GM10266 (cell line): ENCODE results near the gene DVL1.

Source experiments
- DNase-seq: peaks from one replicate; pipeline ENCODE4 v3.0.0; 2012; ENCODE audit errors: extremely low spot score
- CTCF ChIP-seq: IDR thresholded peaks from 2 replicates; pipeline ENCODE4 v1.5.1; 2012; ENCODE audit warnings: mild to moderate bottlenecking, low read depth; ENCODE audit not compliant: control insufficient read depth, insufficient read depth; ENCODE audit errors: missing control alignments

DVL1 gene

GRCh38 chr1:1337793-1338147 lies 11.4 kb downstream of the DVL1 start:
- TF ChIP-seq CTCF = no peak
- DNase-seq = peak; percentile 87

GRCh38 chr1:1336931-1337792 lies 12.1 kb downstream of the DVL1 start:
- no peak for DNase-seq
- no peak for TF ChIP-seq CTCF

GRCh38 chr1:1336446-1336845 lies 12.8 kb downstream of the DVL1 start:
- no peak for DNase-seq
- TF ChIP-seq CTCF = no peak

GRCh38 chr1:1335792-1336248 lies 13.4 kb downstream of the DVL1 start:
- no peak for DNase-seq
- TF ChIP-seq CTCF = no peak

GRCh38 chr1:1335283-1335682 lies 13.9 kb downstream of the DVL1 start:
- DNase-seq = no peak
- no peak for TF ChIP-seq CTCF

- TF ChIP-seq CTCF = no peak
- DNase-seq = no peak
These were observed 14.4 kb downstream of the DVL1 start for GRCh38 chr1:1334835-1335234.

GRCh38 chr1:1333551-1334241 lies 15.5 kb downstream of the DVL1 start:
- DNase-seq = no peak
- TF ChIP-seq CTCF = no peak
